ENCODE data around the gene TLL2.
"Not testable (repeated sequence)": the region's sequence is repeated elsewhere in the genome, so short reads cannot be mapped to it uniquely, and the experiment has no call there.

Gene TLL2

DNA sequence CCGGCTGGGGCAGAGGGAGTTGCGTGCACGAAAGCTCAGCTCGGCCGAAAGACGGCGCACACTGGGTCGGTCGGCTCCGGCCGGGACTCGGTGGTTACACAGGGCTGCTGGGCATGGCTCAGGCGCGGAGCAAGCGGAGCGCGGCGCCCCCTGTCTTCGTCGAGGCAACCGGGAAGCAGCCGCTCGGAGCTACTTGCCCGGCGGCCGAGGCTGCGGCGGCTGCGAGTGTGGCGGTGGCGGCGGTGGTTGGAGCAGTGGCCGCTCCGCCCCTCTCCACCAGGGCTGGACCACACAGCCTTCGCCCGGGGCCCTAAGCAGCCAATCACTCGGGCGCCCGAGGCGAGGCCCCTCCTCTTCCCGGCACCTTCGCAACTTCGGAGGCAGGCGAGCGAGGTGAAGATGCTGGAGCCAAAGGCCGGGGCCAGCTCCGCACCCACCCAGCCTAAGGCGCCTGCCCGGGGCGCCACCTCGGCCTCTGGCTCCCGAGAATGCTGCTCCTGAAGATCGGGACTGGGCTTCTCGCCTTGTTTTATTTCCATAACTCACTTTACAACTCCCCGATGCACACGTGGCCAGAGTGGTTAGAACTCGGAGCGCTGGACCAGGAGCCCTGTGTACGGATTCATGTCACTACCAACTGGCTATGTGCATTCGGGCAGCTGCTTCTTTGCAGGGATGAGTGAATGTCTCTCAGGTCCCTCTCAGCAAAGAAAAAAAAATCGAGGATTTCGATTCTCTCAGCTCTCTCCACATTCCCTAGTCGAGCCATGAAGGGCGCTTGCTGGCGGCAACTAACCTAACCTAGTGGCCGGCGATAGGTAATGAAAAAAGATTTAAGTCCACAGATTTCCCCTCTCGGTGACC lies at the start of gene TLL2:
TLL2 (minus strand) TSS at position 229 of the 864 bp plus-strand sequence. CDS start 241 bp downstream, outside the sequence.
- DNase-seq: peak; percentile 63

DNA sequence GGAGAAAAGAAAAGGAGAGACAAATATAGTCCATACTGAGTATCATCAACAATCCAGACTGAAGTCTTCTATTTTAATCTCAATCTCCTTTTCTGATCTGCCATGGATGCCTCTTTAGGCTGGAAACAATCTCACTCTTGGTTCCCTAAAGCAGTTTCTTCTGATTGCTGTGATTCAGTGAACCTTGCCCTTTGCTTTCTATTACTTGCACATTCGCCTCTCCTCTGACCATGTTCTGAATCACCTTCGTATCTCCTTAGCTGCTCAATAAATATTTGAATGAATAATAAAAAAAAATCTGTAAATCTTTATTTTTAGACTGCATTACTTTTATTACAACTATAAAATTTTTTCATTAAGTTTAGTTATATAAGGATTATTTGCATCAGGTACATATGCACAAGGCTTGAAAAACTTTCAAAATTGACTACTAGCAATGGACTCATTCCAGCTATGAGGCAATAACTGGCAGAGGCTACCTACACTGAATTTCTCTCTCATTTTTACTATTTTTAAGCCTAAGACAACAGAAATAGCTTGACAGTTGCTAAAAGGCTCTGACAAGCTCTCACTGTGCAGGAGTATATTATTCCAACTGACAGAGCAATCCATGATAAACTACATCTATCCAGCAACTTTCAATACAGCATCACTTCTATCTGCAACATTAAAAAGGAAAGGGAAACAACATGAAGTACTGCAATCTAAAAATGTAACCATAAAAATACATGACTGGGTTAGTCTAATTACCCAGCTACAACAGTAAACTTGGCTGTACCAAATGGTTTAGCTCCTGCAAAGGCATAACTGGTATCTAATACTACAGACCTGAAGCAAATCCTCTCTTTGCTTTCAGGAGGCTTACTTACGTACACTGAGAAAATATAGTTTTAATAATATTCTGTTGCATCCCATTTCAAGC lies 47.5 kb upstream of the TLL2 start:
- DNase-seq: no peak

DNA sequence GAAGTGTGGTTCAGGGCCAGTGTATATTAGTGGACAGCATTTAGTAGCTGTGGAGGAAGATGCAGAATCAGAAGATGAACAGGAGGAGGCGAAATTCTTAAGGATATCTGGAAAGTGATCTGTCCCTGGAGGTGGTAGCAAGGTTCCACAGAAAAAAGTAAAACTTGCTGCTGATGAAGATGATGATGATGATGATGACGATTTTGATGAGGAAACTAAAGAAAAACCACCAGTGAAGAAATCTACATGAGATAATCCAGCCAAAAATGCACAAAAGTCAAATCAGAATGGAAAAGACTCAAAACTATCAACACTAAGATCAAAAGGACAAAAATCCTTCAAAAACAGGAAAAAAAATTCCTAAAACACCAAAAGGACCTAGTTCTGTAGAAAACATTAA lies 46.8 kb upstream of the TLL2 start:
- no peak for DNase-seq

DNA sequence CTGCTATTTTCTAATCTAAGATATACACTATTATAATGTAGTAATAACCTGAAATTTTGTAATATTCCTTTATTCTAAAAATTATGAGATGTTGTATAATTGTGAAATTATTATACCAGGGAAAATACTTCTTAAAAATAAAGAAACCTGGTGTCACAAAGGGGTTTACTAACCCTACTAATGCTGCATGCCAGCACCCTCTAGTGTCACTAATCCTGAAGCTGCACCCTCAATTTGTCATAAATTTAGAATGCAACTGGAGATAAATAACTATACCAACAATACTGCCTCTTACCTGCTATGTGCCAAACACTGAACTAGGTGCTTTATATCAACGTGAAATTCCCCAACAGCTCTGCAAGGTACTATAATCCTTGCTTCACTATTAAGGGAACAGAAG lies 42.3 kb upstream of the TLL2 start:
- DNase-seq: peak; percentile 6

DNA sequence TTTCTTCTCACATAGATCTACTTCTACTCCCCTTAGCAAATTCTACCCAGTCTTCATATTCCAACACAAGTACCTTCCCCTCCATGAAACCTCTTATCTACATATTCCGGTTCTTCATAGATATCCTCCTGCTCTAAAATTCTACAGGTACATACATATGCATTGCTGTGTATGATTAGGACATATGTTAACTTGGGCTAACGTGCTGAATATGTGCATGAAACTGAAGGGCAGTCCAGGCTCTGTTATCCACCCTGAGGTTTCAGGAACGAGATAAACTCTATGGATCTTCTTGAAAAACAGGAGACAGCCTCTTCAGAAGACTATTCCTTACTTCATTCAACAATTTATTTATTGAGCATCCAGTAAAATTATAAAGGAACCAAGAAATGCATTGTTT lies 41.6 kb upstream of the TLL2 start:
- no peak for DNase-seq

DNA sequence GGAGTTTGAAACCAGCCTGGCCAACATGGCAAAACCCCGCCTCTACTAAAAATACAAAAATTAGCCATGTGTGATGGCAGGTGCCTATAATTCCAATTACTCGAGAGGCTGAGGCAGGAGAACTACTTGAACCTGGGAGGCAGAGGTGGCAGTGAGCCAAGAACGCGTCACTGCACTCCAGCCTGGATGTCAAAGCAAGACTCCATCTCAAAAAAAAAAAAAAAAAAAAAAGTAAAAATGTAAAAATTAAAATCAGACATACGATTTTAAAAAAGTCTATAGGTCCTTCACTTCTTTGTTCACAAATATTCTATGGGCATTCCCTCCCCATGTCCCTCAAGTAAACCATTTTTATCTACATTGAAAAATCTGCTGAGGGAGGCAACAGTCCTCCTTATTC lies 34.9 kb upstream of the TLL2 start:
- DNase-seq: peak; percentile 77

DNA sequence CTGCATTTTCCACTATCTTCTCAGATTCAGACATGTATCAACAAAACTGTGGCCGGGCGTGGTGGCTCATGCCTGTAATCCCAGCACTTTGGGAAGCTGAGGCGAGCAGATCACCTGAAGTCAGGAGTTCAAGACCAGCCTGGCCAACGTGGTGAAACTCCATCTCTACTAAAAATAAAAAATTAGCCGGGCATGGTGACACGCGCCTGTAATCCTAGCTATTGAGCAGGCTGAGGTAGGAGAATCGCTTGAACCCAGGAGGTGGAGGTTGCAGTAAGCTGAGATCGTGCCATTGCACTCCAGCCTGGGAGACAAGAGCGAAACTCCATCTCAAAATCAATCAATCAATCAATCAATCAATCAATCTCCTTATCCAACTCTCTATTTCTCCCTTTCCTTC lies 31.8 kb upstream of the TLL2 start:
- DNase-seq: not testable (repeated sequence)

DNA sequence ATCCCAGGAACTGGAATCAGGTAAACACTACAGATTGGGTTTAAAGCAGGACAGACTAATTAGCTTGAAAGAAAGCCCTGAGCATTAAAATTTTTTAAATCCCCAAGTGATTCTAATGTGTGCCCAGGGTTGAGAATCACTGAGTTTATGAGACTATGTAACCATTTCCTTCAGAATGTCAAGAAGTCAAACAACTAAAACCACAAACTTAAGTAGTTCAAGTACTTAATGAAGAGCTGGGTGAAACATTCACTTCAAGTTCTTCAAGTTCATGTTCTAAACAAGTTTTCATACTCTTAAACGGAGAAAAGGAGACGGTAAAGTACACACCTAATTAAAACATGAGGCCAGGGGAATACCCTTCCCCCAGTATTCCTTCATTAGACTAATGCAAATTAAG lies 28.2 kb upstream of the TLL2 start:
- DNase-seq: peak; percentile 79

DNA sequence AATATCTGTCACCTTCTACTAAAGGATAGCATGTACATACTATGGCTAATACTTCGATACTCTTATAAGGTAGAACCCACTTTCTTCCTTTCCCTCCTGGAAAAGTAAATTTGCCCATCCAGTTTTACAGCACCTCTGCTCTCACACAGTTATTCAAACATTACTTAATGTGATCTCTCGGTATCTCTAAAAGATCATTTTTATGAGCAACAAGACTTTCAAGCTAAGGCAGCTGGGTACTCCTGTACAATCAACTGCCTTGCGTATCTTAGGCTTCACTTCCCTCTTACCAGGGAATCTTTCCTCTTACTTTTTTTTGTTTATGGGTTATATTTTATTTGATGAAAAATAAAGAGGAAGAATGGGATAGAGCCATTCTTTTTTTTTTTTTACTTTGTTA lies 26.5 kb upstream of the TLL2 start:
- DNase-seq: no peak

DNA sequence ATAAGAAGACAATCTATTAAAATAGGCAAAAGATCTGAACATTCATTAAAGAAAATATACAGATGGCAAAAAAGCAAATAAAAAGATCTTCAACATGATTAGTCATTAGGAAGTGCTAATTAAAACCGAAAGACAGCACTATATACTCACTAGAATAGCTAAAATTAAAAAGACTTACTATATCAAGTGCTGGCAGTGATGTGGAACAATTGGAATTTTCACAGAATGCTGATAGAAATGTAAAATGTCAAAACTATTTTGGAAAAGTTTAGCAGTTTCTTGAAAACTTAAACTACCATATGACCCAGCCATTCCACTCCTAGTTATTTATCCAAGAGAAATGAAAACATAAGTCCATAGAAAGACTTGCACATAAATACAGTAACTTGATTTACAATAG lies 25.0 kb upstream of the TLL2 start:
- DNase-seq: no peak

DNA sequence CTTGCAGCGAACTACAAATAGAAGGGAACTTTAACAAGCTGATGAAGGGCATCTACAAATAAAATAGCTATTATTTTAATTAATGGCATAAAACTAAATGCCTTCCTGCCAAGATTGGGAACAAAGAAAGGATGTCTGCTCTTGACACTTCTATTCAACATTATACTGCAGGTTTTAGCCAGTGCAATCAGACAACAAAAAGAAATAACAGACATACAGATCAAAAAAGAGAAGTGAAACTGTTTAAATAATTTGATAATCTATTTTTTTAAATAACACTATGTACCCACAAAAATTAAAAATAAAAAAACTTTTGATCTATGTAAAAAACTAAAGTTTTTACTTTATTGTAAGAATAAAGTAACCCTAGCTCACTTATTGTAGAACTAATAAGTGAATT lies 22.4 kb upstream of the TLL2 start:
- DNase-seq: no peak

DNA sequence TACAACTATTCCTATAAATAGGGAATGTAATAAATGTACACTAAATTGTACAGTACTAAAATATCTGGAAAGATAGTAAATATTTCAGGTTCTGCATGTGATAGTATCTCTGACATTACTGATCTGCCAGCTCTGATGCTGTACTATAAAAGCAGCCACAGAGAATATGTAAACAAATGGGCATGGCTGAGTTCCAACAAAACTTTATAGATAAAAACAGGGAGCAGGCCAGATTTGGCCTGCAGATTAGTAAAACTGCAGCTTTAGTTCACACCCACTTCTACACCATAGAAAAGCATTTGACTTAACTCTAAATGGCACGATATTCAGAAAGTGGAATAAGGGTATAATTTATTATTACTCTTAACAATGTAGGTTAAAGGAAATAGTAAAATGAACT lies 18.8 kb upstream of the TLL2 start:
- peak; percentile 47 for DNase-seq

DNA sequence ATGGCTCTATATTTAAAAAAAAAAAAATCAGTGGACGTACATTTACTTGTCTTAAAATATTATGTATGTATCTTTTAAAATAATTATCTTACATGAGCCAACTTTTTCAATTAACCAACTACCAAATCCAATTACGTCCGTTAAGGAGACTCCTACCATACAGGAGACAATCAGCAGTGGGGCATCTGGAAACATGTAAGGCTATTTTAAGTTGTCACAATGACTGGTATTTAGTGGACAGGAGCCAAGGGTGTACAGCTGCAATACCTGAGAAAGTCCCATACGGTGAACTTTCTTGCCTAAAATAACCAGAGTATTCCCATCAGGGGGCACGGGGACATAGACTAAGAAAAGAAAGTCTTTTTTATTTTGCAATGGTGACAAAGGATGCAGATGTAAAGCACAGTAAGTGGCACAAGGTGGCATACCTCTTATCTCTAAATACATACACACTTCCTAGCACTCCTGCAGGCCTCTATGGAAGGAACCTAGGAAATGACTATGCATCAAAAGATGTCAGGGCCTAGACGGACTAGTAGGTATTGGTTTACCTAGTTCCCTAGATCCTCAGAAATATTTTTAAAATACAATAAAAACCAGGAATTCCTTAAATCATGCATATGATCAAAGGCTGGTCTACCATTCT lies 16.0 kb upstream of the TLL2 start:
- DNase-seq: no peak

DNA sequence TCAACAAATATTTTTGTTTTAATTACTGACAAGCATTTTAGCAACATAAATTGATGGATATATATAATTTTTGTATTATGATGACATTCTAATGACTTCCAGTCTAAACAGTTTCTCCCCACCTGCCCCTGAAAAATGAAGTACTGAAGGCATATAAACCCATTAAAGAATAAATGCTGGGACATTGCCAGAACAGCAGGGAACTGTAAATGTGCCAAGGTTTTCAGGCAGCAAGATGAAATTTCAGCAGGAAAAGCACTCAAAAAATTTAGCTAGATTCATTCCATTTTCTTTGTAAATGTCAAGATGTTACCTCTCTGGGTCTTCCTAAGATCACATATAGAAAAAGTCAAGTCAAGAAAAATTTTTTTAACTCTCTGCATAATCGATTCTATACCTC lies 11.0 kb upstream of the TLL2 start:
- peak; percentile 27 for DNase-seq

DNA sequence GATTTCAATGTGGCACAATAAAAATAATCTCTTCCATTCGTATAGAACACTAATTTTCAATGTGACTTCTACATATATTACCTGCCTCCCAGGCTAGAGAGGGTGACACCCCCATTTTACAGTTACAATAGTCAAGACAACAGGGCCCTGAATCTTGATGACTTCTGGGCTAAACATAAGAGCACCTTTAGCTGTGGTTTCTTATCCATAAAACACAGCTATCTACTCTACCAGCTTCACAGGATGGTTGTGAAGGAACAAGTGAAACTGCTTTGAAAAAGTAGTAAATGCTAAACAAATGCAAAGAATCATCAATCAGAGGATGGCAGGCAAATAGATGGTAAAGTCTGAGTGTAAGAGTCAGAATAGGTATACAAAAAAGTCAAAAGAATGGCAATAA lies 3.6 kb upstream of the TLL2 start:
- DNase-seq: no peak

DNA sequence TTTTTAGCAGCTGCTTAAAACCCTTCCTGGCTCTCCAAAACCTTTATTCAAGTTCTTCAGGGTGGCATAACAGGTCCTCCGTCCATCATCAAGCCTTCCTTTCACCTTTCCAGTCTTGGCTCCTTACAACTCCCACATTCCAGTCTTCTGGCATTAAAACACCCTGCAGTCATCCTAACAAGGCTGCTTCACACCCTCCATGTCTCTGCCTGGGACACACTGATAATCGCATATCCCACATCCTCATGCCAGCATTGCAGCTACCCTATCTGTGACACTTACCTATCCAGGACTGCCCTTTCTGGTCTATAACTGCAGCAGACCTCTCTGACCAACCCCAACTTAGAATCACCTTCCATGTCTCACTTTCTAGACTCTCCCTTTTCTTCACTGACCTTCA lies 2.6 kb upstream of the TLL2 start:
- no peak for DNase-seq

DNA sequence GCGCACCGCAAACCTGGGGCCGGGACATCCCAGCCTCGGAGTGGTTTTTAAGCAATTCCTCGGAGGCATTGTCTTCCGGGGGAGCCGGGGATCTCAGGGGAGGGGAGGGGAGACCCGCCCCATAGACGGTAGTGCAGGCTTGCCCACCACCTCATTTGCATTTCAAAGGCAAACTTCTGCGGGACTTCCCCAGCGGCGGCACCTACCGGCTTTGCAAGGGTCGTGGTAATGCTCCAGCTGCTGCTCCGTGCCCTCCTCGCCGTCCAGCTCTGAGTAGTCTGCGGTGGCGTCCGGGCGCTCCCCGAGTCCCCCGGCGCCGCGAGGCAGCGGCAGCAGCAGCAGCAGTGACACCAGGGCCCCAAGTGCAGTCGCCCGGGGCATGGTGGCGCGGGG lies 425 bp downstream of the TLL2 start:
- DNase-seq: no peak

DNA sequence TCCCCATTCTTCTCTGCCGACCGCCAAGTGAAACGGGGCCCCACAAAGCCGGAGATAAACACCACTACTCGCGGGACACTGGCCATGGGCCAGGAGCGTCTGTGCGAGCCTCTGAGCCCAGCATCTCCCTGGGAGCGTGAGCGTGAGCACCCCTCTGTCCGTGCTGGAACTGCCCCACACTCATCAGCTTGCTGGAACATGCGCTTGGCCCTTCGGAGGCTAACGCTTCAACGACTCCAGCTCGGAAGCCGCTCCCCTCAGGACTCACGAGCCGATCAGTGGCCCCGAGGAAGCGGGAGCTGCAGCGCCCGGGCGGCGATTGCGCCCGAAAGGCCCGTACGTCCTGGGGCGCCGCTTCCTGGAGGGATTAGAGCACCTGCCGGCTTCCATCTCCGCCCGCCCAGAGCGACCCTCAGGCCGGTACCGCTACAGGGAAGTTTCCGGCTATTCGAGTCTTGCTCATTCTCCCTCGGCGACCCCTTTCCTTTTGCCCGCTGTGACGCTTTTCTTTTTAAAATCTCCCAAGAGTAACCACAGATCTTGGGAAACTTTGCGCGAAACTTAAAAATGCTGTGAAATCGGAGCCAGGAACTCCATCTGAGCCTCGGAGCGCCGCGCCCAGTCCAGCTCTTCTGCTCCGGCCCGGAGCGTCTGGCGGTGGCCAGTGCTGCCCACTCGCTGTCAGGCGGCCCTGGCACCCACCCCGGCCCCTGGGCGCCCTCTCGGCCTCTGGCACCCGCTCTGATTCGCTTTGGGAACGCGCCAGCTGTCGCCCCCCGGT lies 1.0 kb downstream of the TLL2 start:
- DNase-seq: peak; percentile 28

DNA sequence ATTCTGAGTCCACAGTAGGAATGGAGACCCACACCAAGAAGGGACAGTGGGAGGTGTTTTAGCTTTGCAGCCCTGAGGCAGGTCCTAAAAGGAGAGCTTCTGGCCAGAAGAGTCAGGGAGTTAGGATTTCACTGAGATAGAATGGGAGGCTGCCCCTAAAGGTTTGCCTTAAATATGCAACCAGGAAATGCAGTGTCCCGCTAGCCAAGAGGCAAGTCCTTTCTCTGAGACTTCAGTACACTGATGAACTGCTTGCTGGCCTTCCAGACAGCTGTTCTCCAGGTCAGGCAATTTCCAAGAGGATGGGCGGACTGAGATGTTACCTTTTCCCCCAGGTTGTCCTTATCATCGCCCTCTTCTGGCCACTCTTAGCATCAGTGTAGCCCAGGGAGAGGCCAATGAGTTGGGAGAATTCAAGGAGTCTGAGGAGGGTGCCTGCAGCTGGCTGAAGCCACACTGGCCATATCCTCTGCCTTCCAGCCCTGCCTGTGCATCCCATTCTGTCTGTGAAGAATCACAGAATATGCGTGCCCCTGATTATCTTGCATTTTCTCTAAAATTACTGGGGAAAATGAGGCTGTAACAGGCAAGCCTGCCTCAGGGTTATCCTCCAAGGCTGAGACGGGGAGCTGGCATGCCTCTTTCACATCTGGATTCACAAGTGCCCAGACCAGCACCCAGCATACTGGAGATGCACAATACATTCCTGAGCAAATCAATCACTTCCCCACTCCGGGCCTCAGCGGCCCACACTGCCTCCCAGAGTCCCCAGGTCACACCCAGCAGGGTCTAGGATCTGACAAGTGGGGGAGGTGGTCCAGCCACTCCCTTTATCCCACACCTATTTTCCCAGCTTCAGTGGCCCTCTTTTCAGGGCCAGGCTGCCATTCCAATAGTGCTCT lies 2.4 kb downstream of the TLL2 start:
- DNase-seq: peak; percentile 21

DNA sequence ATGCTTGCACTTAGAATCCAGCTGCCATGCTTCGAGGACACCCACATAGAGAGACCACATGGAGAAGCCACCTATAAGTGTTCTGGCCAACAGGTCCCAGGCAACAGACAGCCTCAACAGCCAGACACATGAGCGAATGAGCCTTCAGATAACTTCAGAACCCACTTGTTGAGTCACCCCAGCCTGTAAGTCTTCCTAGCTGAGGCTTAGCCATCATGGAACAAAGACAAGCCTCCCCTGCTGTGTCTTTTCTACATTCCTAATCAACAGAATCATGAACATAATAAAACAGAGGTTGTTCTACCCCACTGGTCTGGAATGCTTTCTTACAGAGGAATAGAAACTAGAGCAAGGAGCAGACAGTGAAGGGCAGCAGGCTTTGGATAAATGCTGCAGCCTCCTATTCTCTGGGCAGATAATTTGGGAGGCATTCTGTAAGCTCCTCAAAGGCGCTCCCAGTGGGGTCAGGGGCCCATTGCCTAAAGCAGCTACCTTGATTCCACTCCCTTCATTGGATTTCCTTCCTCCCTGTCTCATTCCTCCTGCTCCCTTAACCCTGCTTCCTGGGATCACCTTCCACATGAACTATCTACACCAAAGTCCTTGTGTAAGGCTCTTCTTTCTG lies 4.6 kb downstream of the TLL2 start:
- DNase-seq: no peak

DNA sequence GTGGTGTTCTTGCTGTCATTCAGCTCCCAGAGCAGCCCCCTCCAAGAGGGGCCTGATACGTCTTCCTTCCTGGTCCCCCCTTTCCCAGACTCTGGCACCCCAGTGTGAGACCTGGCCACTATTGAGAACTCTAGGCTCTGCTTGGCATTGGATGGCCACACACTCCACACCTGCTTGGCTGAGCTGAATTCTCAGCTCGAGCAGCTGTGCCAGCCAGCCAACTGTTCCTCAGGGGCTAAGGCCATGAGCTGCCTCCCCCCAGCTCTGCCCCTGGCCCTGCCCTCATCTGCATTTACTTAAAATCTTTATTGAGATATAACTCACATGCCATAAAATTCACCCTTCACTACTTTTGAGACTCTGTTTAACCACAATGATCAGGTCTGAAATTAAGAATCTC lies 6.7 kb downstream of the TLL2 start:
- no peak for DNase-seq
